A673 (cell line): ENCODE data around the gene FAM89A.

Experiments used
- CTCF ChIP-seq: fragments of 300-800, 200-600 bp; sonication (generic); conservative IDR thresholded peaks from 2 replicates; pipeline ENCODE4 v1.5.1; 2017; ENCODE audit warnings: low read depth, mild to moderate bottlenecking, antibody characterized with exemption, low read length, moderate library complexity, mixed read lengths
- EZH2 ChIP-seq: fragments of 200-600 bp; sonication (generic); IDR thresholded peaks from 2 replicates; pipeline ENCODE4 v1.6.1; 2017; ENCODE audit warnings: borderline replicate concordance, low read depth, mild to moderate bottlenecking, mixed read lengths, antibody characterized with exemption, low read length; ENCODE audit not compliant: poor library complexity, severe bottlenecking

GRCh38 chr1:230976360-230976759, 63.7 kb downstream of the FAM89A start:
- TF ChIP-seq CTCF (no peak), EZH2 (no peak)
